Naive thymus-derived CD4-positive, alpha-beta T cell (primary cell): ENCODE measurements around the gene SLC7A7. TPM values are rescaled to one million over a fixed set of nuclear protein-coding genes. Genes with fewer than 3 reads are reported as not detected.

Source experiments
- ATAC-seq: fragments of 150-1000 bp; cut with Tn5 transposase; 2 replicates; pipeline ENCODE4 v1.10.0; 2021; ENCODE audit warnings: mild to moderate bottlenecking, moderate library complexity
- CTCF ChIA-PET: fragments of 350-600 bp; sonication (Branson Sonifier 250); formaldehyde crosslinking; loops from one replicate; lab custom pipeline; 2021; ENCODE audit warnings: antibody characterized with exemption; lab: Charles Lee
- POLR2A ChIA-PET: fragments of 350-600 bp; sonication (Branson Sonifier 250); formaldehyde crosslinking; loops from one replicate; lab custom pipeline; 2021; ENCODE audit warnings: antibody characterized with exemption, inconsistent platforms; lab: Charles Lee
- DNase-seq, 9 donors: peaks; one replicate each; pipeline versions ENCODE4 v3.0.0 to v3.0.0-alpha.2; 2020 to 2022; ENCODE audit warnings: mixed read lengths in 1 of 9
- H3K27ac ChIP-seq: one replicate; pipeline ENCODE4 v1.7.0; 2013; ENCODE audit warnings: mild to moderate bottlenecking, low read depth, low read length, moderate library complexity
- H3K27me3 ChIP-seq, 2 donors: one replicate each; pipeline ENCODE4 v1.7.0; 2013; ENCODE audit warnings: low read length in 2 of 2, mild to moderate bottlenecking in 2 of 2, moderate library complexity in 2 of 2; ENCODE audit not compliant: control insufficient read depth in 2 of 2, insufficient read depth in 2 of 2
- H3K36me3 ChIP-seq, 3 experiments: 1 replicate in 2 of 3; 2 replicates in 1 of 3; pipeline ENCODE4 v1.7.0; 2013; ENCODE audit warnings: low read length in 3 of 3, mild to moderate bottlenecking in 3 of 3, moderate library complexity in 1 of 3; ENCODE audit not compliant: insufficient read depth in 3 of 3, control insufficient read depth in 2 of 3
- H3K4me1 ChIP-seq, 2 donors: one replicate each; pipeline ENCODE4 v1.7.0; 2013; ENCODE audit warnings: low read length in 2 of 2, mild to moderate bottlenecking in 2 of 2, moderate library complexity in 1 of 2; ENCODE audit not compliant: control insufficient read depth in 2 of 2, insufficient read depth in 2 of 2
- H3K4me3 ChIP-seq: 2 replicates; pipeline ENCODE4 v1.7.0; 2013; ENCODE audit warnings: mild to moderate bottlenecking, low read length
- H3K9me3 ChIP-seq, 3 experiments: 1 replicate in 2 of 3; 2 replicates in 1 of 3; pipeline ENCODE4 v1.7.0; 2013; ENCODE audit warnings: low read length in 3 of 3; ENCODE audit not compliant: control insufficient read depth in 2 of 3
- H3K27ac Mint-ChIP-seq, 9 donors: one replicate each; pipeline ENCODE4 v1.8.0; 2020 to 2022; ENCODE audit warnings: mixed read lengths in 9 of 9, mild to moderate bottlenecking in 8 of 9, moderate library complexity in 5 of 9, inconsistent platforms in 2 of 9
- H3K27me3 Mint-ChIP-seq, 5 donors: one replicate each; pipeline ENCODE4 v1.8.0; 2021 to 2022; ENCODE audit warnings: mixed read lengths in 5 of 5, mild to moderate bottlenecking in 1 of 5
- H3K36me3 Mint-ChIP-seq, 5 donors: one replicate each; pipeline ENCODE4 v1.8.0; 2020 to 2022; ENCODE audit warnings: mixed read lengths in 5 of 5, mild to moderate bottlenecking in 3 of 5, inconsistent platforms in 1 of 5
- H3K4me1 Mint-ChIP-seq, 7 donors: one replicate each; pipeline ENCODE4 v1.8.0; 2020 to 2022; ENCODE audit warnings: mixed read lengths in 7 of 7, mild to moderate bottlenecking in 3 of 7, inconsistent platforms in 1 of 7
- H3K4me3 Mint-ChIP-seq, 10 donors: one replicate each; pipeline ENCODE4 v1.8.0; 2020 to 2022; ENCODE audit warnings: mild to moderate bottlenecking in 10 of 10, mixed read lengths in 10 of 10, moderate library complexity in 6 of 10, inconsistent platforms in 2 of 10
- H3K9me3 Mint-ChIP-seq, 11 donors: one replicate each; pipeline ENCODE4 v1.8.0; 2020 to 2022; ENCODE audit warnings: mixed read lengths in 11 of 11, mild to moderate bottlenecking in 4 of 11, inconsistent platforms in 1 of 11, moderate library complexity in 1 of 11
- intact Hi-C, 2 donors: fragments of 100-400 bp; cut with micrococcal nuclease; formaldehyde crosslinking; loops; one replicate each; pipeline ENCODE4 v1.15.1; 2023
- polyA plus RNA-seq, 2 donors: library from polyadenylated mRNA; unstranded; fragments of 300-500 nt; fragmentation: Illumina TruSeq; gene quantifications; one replicate each; pipeline ENCODE4 v1.2.3, GENCODE V29; 2021
- total RNA-seq, 6 experiments: library from RNA in 5 of 6; stranded (reverse) in 5 of 6; gene quantifications; 1 replicate in 5 of 6; 2 replicates in 1 of 6; pipeline ENCODE4 v1.2.3 and lab custom pipeline; 2021 to 2026

Gene SLC7A7
- total and polyA plus RNA-seq, 7 experiments from 2014 or later, result 1.1 to 71.1 (median 1.8) TPM

DNA sequence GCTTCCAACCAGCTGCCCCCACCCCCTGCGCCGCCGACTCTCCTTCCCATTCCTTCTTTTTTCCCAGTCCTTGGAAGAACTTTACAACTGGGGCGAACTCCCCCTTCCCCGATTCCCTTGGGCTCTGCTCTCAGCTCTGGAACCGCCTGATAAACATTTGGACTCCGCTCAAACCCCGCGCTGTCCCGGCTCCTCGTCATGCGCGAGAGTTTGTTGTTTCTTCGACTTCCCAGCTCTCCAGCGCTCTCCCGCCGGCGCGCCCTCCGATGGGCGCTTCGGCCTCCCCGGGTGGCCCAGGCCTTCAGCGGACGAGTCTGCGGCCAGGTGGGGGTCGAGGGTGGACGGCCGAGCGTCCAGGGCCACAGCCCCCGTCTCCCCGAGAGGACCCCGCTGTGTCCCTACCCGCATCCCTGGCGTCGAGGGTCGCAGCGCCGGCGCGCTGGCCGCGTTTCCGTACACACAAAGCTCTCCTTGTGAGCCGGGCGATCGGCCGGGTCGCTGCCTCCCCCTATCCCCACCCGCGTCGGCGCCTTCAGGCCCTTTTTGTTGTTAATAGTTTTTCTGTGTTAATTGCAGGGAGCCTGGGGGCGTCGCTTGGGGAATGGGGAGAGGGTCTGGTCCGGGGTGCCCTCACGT is 22.0 kb upstream of the SLC7A7 start:
- POLR2A ChIA-PET, result interaction anchor here (0.6 to 1.7 kb wide), 7 partner anchors 9 to 178 kb away, joined by 3 to 4 read pairs (median 3); no protein-coding TSS in a partner anchor
- Mint-ChIP-seq H3K4me3 (peak overlapping the region; percentile 57 to 95 (median 90)), H3K4me1 (peaks cover 5 to 29% (median 17%) of the 10 kb centered on the region in 7 donors), H3K27me3 (peaks cover 0 to 31% (median 9%) of the 10 kb centered on the region in 5 donors), H3K27ac (peak overlapping the region in 7 of 9 donors; percentile 32 to 97 (median 75)), H3K36me3 (peaks cover 0 to 19% (median 0%) of the 10 kb centered on the region in 5 donors), H3K9me3 (no peaks in the 10 kb centered on the region)
- no peaks in the 10 kb centered on the region for H3K27me3 ChIP-seq
- DNase-seq (peak in 4 of 9 donors; percentile 22 to 37 (median 32)), ATAC-seq (no peak)
- H3K4me1 ChIP-seq, result peaks cover 0 to 13% of the 10 kb centered on the region in 2 donors
- intact Hi-C loops, result loop anchor here in 1 of 2 donors (1.0 kb wide), 2 partner anchors 8 to 16 kb away; partner anchors contain the start of gene MRPL52
- H3K9me3 ChIP-seq, result no peaks in the 10 kb centered on the region
- CTCF ChIA-PET, result interaction anchor here (0.6 to 1.3 kb wide), 5 partner anchors 14 to 134 kb away, joined by 3 to 4 read pairs (median 4); no protein-coding TSS in a partner anchor
- peak overlapping the region; percentile 56 for H3K4me3 ChIP-seq
- peak overlapping the region; percentile 26 for H3K27ac ChIP-seq
- H3K36me3 ChIP-seq, result peaks cover 4 to 28% (median 5%) of the 10 kb centered on the region in 3 experiments

DNA sequence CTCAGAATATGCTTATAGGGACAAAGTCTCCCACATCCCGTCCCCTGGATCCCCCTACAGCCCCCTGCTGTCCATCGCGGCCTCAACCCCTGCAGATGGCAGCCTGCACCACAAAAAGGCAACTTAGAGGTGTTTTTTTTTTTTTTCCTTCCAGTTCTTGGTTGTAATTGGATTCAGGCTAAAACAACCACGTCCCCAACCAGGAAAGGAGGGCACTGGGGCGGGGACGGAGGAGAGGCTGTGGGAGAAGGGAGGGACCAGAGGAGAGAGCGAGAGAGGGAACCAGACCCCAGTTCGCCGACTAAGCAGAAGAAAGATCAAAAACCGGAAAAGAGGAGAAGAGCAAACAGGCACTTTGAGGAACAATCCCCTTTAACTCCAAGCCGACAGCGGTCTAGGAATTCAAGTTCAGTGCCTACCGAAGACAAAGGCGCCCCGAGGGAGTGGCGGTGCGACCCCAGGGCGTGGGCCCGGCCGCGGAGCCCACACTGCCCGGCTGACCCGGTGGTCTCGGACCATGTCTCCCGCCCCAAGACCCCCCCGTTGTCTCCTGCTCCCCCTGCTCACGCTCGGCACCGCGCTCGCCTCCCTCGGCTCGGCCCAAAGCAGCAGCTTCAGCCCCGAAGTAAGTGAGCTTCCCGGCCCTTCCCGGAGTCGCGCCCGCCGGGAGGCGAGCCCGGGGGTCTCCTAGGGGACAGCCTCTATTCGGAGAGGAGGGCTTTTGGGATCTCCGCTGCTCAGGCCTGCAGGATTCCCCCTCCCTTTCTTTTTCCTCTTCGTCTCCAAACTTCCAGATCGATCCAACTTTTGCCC is 21.3 kb upstream of the SLC7A7 start, which contains the start of gene MMP14:
Gene MMP14 (plus strand): TSS at position 285 of the 813 bp plus-strand sequence. CDS start 233 bp downstream, at position 518.
- Mint-ChIP-seq H3K27me3 (peaks cover 0 to 31% (median 6%) of the 10 kb centered on the region in 5 donors), H3K9me3 (no peaks in the 10 kb centered on the region), H3K4me3 (peak within 1 kb of the TSS; percentile 57 to 95 (median 90)), H3K36me3 (peaks cover 0 to 24% (median 5%) of the 10 kb centered on the region in 5 donors), H3K4me1 (peaks cover 9 to 35% (median 25%) of the 10 kb centered on the region in 7 donors), H3K27ac (peak within 1 kb of the TSS; percentile 51 to 97 (median 75))
- ChIA-PET POLR2A (interaction anchor here (1.0 to 1.7 kb wide), 5 partner anchors 9 to 82 kb away, joined by 3 to 4 read pairs (median 3); no protein-coding TSS in a partner anchor), CTCF (interaction anchor here (0.6 to 1.3 kb wide), 5 partner anchors 14 to 133 kb away, joined by 3 to 4 read pairs (median 4); no protein-coding TSS in a partner anchor)
- Histone ChIP-seq H3K4me3 (peak within 1 kb of the TSS; percentile 56), H3K4me1 (peaks cover 0 to 13% of the 10 kb centered on the region in 2 donors), H3K9me3 (no peaks in the 10 kb centered on the region), H3K36me3 (peaks cover 4 to 29% (median 5%) of the 10 kb centered on the region in 3 experiments), H3K27ac (peak within 1 kb of the TSS; percentile 26), H3K27me3 (no peaks in the 10 kb centered on the region)
- peak in 1 of 9 donors; percentile 6 for DNase-seq
- intact Hi-C loops, result loop anchor here in 1 of 2 donors (1.0 kb wide), 2 partner anchors 7 to 17 kb away; partner anchors contain the start of gene MRPL52
- no peak for ATAC-seq

DNA sequence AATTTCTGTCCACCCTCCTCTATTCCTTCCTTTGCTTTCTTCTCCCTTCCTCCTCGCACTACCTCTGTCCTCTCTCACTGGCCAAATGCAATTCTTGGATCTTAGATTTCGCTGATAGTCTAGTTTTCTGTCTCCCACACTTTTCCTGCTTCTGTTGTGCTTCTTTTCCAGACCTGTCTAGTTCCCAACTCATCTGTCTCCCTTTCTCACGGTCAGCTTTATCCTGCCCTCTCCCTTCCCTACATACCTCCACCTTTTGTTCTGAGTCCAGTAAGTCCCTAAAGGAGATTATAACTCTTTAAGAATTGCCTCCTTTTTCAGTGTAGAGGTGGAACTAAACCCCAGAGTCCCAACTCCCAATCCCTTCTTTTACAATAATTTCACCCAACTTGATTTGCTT is 20.3 kb upstream of the SLC7A7 start:
- Histone ChIP-seq H3K4me3 (no peak overlapping the region), H3K27ac (no peak overlapping the region), H3K27me3 (no peaks in the 10 kb centered on the region), H3K9me3 (no peaks in the 10 kb centered on the region), H3K36me3 (peaks cover 4 to 35% (median 5%) of the 10 kb centered on the region in 3 experiments), H3K4me1 (peaks cover 3 to 19% of the 10 kb centered on the region in 2 donors)
- Mint-ChIP-seq H3K27ac (peak overlapping the region in 6 of 9 donors; percentile 51 to 84 (median 57)), H3K36me3 (peaks cover 0 to 28% (median 5%) of the 10 kb centered on the region in 5 donors), H3K27me3 (peaks cover 0 to 26% (median 5%) of the 10 kb centered on the region in 5 donors), H3K9me3 (no peaks in the 10 kb centered on the region), H3K4me1 (peaks cover 10 to 43% (median 33%) of the 10 kb centered on the region in 7 donors), H3K4me3 (peak overlapping the region in 8 of 10 donors; percentile 8 to 90 (median 75))
- intact Hi-C loops, result no loop called here
- ChIA-PET CTCF (interaction anchor here (0.7 to 1.9 kb wide), 3 partner anchors 11 to 17 kb away, joined by 3 to 9 read pairs (median 3); no protein-coding TSS in a partner anchor), POLR2A (no interaction called here)
- ATAC-seq (no peak), DNase-seq (no peak)

- Mint-ChIP-seq H3K27ac (peak overlapping the region; percentile 91 to 99 (median 97)), H3K4me1 (peaks cover 11 to 36% (median 32%) of the 10 kb centered on the region in 7 donors), H3K27me3 (peaks cover 0 to 2% (median 0%) of the 10 kb centered on the region in 5 donors), H3K9me3 (peaks cover 0 to 4% (median 0%) of the 10 kb centered on the region in 11 donors), H3K36me3 (peaks cover 0 to 28% (median 9%) of the 10 kb centered on the region in 5 donors), H3K4me3 (peak overlapping the region; percentile 74 to 94 (median 91))
- DNase-seq (peak in 1 of 9 donors; percentile 37), ATAC-seq (no peak)
- Histone ChIP-seq H3K36me3 (peaks cover 4 to 34% (median 5%) of the 10 kb centered on the region in 3 experiments), H3K4me3 (peak overlapping the region; percentile 99), H3K4me1 (peaks cover 11 to 18% of the 10 kb centered on the region in 2 donors), H3K27me3 (no peaks in the 10 kb centered on the region), H3K27ac (peak overlapping the region; percentile 95), H3K9me3 (no peaks in the 10 kb centered on the region)
- intact Hi-C loops, result loop anchor here in 1 of 2 donors (1.0 kb wide), 1 partner anchor 89 kb away; the partner anchor contains the start of gene RBM23
- ChIA-PET POLR2A (interaction anchor here (0.8 to 2.5 kb wide), 10 partner anchors 9 to 275 kb away, joined by 3 to 14 read pairs (median 4); partner anchors contain the start of genes DAD1, HAUS4 and RBM23), CTCF (interaction anchor here (0.6 to 1.2 kb wide), 6 partner anchors 8 to 718 kb away, joined by 3 to 5 read pairs (median 3); no protein-coding TSS in a partner anchor)
These were observed 15.3 kb upstream of the SLC7A7 start for GRCh38 chr14:22830443-22831010.

DNA sequence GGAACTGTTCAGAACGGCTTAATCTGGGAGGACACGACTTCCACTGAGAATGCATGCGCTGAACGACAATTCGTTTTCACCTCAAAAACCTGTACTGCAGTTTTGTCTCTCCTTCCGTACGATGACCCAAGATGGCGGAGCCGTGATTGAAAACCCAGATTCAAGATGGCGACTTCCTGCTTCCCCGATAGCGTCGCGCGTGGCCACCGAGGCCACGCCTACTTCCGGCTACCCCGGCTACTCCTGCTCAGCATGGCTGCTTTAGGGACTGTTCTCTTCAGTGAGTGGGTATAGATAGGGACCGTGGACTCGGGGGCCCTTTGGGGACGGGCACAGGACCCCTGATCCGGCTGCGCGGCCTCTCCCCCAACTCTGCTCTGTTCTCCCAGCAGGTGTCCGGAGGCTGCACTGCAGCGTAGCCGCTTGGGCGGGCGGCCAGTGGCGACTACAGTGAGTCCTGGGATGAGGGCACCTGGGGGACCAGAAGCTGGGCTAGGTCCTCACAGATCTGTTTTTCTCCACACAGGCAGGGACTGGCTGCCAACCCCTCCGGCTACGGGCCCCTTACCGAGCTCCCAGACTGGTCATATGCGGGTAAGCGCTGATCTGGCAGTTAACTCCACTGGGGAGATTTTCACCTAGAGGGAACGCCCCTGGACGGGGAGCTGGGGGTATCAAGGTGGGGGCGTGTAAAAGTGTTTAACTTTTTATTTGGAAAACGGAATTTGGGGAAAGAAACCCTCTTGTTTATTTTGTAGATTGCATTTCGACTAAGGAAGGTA is 14.6 kb upstream of the SLC7A7 start, which contains the start of gene MRPL52:
Gene MRPL52 (plus strand): TSS at position 227 of the 782 bp plus-strand sequence. CDS start 26 bp downstream, at position 253.
- peaks cover 0 to 25% (median 9%) of the 10 kb centered on the region in 5 donors for H3K36me3 Mint-ChIP-seq
- H3K27ac Mint-ChIP-seq, result peak within 1 kb of the TSS; percentile 91 to 99 (median 97)
- ATAC-seq, result peak; percentile 97
- H3K27me3 Mint-ChIP-seq, result peaks cover 0 to 2% (median 0%) of the 10 kb centered on the region in 5 donors
- Histone ChIP-seq H3K4me1 (peaks cover 11 to 21% of the 10 kb centered on the region in 2 donors), H3K36me3 (peaks cover 4 to 28% (median 5%) of the 10 kb centered on the region in 3 experiments), H3K4me3 (peak within 1 kb of the TSS; percentile 99), H3K27me3 (no peaks in the 10 kb centered on the region), H3K9me3 (no peaks in the 10 kb centered on the region), H3K27ac (peak within 1 kb of the TSS; percentile 95)
- POLR2A ChIA-PET, result interaction anchor here (0.8 to 2.5 kb wide), 13 partner anchors 10 to 274 kb away, joined by 3 to 14 read pairs (median 3); partner anchors contain the start of genes DAD1, HAUS4, PRMT5 and RBM23
- H3K4me1 Mint-ChIP-seq, result peaks cover 11 to 39% (median 32%) of the 10 kb centered on the region in 7 donors
- H3K4me3 Mint-ChIP-seq, result peak within 1 kb of the TSS; percentile 74 to 94 (median 91)
- peaks cover 0 to 4% (median 0%) of the 10 kb centered on the region in 11 donors for H3K9me3 Mint-ChIP-seq
- intact Hi-C loops, result loop anchor here (1.0 to 10.0 kb wide), 11 partner anchors 7 to 243 kb away; partner anchors contain the start of genes DAD1 (in 2 of the 2), LRP10 (in 2 of the 2), OXA1L (in 2 of the 2) and PRMT5 (in 2 of the 2)
- DNase-seq, result peak; percentile 71 to 90 (median 88)
- CTCF ChIA-PET, result interaction anchor here (0.6 to 1.4 kb wide), 6 partner anchors 9 to 717 kb away, joined by 3 to 5 read pairs (median 3); no protein-coding TSS in a partner anchor
